Skeletal muscle cell (primary cell): ENCODE results near the gene LYAR.

Experiments
- DNase-seq: peaks from one replicate; pipeline ENCODE4 v3.0.0-alpha.2; 2010; ENCODE audit warnings: low read depth
- H3K4me3 ChIP-seq: 2 replicates; pipeline ENCODE4 v1.5.1; 2011; ENCODE audit warnings: low read depth, mild to moderate bottlenecking, control low read depth, low read length, moderate library complexity

Gene LYAR

GRCh38 chr4:4289941-4290850 is at the start of gene LYAR, which contains the start of gene ZBTB49:
Gene LYAR (minus strand): TSS chr4:4290154. CDS start chr4:4283742, 6,412 bp downstream.
Gene ZBTB49 (plus strand): TSS chr4:4290251. CDS start chr4:4299946, 9,695 bp downstream.
- peak within 1 kb of the TSS; percentile 76 for H3K4me3 ChIP-seq
- DNase-seq = peak; percentile 62

DNA sequence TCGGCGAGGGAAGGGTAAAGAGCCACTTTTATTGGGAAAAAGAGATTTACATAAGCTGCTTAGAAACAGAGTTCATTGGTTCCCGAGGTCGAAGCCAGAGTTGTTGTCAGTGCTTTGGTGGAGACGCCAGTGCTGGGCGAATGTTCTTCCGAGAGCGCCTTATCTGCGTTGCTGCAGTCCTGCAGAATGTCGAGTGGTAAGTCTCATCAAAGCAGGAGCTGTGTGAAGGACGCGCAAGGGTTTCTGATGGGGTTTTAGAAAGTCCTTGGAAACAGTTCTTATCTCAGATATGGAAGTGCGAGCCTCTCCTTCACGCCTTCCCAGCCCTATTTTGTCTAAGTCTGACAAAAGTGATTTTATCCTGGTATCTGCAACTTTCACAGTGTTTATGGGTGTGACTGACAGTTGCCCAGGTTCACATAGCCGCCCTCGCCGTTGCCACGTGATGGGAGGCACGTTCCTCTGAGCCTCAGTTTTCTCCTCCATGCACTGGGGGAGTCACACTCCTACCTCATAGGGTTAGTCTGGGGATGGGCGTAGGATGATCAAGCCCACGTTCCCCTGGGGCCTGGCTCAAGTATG is 49.6 kb upstream of the LYAR start:
- H3K4me3 ChIP-seq = no peak overlapping the region
- DNase-seq = no peak

- no peak overlapping the region for H3K4me3 ChIP-seq
- no peak for DNase-seq
Measured at GRCh38 chr4:4338210-4339001, 48.5 kb upstream of the LYAR start.

DNA sequence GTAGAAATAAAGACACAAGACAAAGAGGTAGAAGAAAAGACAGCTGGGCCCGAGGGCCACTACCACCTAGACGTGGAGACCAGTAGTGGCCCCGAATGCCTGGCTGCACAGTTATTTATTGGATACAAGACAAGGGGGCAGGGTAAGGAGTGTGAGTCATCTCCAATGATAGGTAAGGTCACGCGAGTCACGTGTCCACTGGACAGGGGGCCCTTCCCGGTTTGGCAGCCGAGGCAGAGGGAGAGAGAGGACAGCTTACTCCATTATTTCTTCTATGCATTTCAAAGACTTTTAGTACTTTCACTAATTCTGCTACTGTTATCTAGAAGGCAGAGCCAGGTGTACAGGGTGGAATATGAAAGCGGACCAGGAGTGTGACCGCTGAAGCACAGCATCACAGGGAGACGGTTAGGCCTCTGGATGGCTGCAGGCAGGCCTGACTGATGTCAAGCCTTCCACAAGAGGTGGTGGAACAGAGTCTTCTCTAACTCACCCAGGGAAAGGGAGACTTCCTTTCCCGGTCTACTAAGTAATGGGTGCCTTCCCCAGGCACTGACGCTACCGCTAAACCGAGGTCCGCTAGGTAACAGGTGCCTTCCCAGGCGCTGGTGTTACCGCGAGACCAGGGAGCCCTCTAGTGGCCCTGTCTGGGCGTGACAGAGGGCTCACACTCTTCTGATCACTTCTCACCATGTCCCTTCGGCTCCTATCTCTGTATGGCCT is 45.0 kb upstream of the LYAR start:
- no peak for DNase-seq
- no peak overlapping the region for H3K4me3 ChIP-seq

DNA sequence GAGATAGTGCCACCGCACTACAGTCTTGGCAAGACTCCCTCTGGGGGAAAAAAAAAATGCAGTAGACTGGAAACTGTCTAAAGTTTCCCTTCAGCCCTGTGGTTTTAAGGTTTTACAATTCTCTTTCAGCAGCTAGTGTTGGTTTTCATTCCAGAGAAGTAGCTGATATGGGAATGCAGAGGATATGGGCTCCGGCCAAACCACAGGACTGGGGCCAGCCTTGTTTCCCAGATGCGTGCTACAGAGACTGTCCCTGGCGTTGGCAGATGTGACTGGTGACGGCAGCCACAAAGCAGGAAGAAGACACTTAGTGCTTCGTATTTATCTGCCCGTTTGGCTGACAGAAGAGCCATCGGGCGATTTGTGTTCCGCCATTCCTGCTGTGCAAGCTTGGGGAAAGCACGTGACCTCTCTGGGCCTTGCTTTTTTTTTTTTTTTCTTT is 43.3 kb upstream of the LYAR start:
- peak; percentile 39 for DNase-seq
- H3K4me3 ChIP-seq = no peak overlapping the region

- no peak for DNase-seq
- H3K4me3 ChIP-seq = no peak overlapping the region
Measured at GRCh38 chr4:4332529-4332928, 42.6 kb upstream of the LYAR start.

DNA sequence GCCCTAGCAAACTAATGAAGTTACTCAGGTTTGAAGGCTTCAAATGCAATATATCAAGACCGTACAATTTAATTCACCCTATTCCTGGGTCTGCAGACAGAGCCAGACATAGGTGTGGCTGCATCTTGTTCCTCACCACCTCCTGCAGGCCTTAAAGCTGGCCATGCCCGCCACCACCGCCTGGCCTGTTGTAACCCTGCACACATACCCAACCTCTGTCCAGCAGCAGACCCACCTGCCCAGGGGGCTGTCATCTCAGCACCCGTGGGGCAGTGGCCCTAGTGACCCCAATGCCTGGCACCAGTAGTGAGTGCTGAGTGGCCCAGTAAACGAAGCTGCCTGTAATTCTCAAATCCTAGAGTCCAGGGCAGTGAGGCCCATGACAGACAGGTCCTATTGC is 40.8 kb upstream of the LYAR start:
- H3K4me3 ChIP-seq = no peak overlapping the region
- DNase-seq = no peak

DNA sequence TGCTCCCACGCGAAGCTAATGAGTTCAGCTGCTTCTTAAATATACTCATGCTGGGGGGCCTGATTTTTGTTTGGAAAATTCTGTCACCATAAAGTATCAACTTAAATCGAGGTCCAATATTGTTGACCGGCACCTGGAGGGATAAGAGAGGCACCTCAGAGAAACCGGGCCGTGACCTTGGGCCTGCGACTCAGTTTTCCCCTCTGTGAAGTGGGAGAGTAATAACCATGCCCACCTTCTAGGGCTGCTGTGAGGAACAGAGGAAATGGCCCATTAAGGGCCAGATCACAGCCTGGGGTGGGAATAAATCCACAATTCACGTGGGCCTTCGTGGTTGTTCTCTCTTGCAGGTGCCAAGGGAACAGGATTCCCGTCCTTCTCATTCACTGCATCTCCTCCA is 39.5 kb upstream of the LYAR start:
- no peak for DNase-seq
- H3K4me3 ChIP-seq = no peak overlapping the region

- DNase-seq = no peak
- H3K4me3 ChIP-seq = no peak overlapping the region
Measured at GRCh38 chr4:4328840-4329239, 38.9 kb upstream of the LYAR start.

DNA sequence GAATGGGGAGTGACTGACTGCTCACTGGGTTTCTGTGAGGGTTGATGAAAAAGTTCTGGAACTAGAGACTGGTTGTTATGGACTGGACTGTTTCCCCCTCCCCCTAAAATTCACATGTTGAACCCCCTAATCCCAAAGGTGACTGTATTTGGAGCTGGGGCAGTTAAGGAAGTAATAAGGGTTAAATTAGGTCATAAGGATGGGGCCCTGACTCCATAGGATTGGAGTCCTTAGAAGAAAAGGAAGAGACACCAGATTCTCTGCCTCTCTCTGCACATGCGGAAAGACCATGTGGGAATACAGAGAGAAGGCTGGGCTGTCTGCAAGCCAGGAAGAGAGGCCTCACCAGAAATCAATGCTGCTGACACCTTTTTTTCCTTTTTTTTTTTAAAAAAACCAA is 38.3 kb upstream of the LYAR start:
- no peak for DNase-seq
- no peak overlapping the region for H3K4me3 ChIP-seq

DNA sequence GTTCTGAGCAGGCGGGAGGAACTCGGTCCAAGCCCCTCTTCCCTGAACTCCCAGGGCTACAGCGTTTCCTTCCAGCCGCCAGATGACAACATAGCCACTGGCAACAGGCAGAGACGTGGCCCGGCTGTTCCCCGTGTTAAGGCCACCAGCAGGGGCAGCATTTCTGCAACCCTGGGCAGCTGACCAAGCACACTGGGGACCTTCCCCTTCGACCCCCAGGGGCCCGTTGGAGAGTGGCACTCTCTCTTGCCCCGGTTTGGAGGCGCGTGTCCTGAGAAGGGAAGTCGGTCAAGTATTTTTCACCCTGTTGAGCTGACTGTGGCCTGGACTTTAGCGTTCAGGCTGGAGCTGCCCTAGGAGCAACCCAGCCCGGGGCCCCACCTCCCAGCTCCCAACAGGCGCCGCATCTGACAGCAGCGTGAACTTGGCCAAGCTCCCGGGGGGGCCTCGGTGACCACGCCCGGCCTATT is 37.7 kb upstream of the LYAR start:
- H3K4me3 ChIP-seq = no peak overlapping the region
- no peak for DNase-seq

DNA sequence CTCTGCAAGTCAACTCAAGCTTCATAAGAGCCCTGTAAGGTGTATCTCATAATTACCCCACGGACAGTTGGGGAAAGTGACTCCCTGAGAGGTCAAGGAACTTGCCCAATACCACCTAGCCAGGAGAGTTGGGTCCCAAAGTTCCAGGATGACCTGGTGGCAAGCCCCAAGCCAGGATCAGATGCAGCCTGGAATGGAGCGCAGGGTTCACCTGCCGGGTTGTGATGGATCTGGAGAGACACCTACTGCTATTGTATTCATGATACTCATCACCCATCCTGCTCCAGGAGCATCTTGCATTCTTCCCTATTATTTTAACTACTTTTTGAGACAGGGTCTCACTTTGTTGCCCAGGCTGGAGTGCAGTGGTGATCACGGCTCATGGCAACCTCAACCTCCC is 36.2 kb upstream of the LYAR start:
- DNase-seq = no peak
- no peak overlapping the region for H3K4me3 ChIP-seq

GRCh38 chr4:4325321-4325720 is 35.4 kb upstream of the LYAR start:
- no peak for DNase-seq
- H3K4me3 ChIP-seq = no peak overlapping the region

DNA sequence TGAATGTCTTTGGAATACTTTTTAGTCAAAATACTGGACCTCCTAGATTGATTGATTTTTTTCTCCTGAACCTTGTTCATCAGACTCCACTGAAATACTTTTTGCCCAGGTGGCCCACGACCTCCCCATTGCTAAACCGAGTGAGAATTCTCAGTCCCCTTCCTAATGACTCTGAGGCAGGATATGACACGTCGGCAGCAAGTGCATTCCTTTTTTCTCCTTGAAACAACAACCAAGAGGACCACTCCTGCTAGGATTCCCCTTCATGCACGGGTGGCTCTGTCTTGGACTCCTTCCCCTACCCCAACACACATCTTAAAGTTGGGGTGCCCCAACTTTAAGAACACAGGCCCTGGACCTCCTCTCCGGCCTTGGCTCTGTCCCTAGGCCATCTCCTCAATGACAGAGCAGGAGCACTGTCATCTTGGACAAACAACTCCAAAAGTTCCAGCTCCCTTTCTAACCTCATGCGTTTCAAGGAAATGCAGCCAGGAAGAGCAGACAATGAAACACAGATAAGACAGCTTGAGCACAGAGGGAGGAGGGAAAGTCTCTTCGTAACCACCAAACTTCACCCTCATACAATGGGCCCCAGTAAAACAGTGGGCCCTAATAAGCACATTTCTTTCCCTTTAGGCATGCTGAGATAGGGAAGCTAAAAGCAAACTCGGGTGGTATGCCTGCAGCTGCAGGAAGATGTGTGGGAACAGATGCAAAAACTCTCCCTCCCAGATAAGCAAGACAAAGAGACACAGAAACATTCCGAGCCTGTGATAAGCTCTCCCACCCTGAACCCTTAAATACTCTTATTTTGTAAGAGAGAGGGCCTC is 34.0 kb upstream of the LYAR start:
- H3K4me3 ChIP-seq = no peak overlapping the region
- no peak for DNase-seq

- H3K4me3 ChIP-seq = no peak overlapping the region
- no peak for DNase-seq
Measured at GRCh38 chr4:4321951-4322688, 32.2 kb upstream of the LYAR start.

DNA sequence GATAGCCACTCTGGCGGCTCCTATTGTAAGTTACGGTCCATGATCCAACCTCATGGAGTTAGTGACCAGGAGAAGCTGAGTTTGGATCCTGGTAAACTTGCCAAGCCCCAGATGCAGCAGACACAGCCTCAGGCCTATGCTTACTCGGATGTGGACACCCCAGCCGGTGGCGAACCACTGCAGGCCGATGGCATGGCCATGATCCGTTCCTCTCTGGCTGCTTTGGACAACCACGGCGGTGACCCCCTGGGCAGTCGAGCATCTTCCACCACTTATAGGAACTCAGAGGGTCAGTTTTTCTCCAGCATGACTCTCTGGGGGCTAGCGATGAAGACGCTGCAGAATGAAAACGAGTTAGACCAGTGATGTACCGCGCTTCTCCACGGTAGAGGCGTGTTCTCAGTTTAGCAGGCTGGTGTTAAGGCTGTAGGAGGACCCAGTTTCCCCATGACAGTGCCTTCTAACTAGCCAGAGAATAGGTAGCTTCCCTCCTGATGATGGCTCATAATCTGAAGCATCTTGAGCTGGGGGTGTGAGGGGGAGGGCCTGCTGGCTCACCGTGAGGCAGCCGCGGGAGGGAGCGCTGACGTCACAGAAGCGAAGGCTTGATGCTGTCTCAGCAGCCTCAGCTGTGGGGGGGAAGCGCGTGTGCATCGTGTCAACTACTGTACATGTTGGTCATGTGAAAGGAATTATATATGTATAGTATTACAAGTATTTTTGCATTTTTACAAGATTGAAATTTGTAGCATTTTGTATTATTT is 31.2 kb upstream of the LYAR start:
- DNase-seq = no peak

DNA sequence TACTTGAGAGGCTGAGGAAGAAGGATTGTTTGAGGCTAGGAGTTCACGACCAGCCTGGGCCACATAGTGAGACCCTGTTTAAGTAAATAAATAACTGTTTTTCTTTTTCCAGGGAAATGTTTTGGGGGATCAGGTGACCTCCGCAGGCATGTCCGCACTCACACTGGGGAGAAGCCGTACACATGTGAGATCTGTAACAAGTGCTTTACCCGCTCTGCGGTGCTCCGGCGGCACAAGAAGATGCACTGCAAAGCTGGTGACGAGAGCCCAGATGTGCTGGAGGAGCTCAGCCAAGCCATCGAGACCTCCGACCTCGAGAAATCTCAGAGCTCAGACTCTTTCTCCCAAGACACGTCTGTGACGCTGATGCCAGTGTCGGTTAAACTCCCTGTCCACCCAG is 30.6 kb upstream of the LYAR start:
- no peak for DNase-seq
- H3K4me3 ChIP-seq = no peak overlapping the region

More for the DNA sequence above, 31.2 kb upstream of the LYAR start:
- no peak overlapping the region for H3K4me3 ChIP-seq
